Activated CD4-positive, CD25-positive, alpha-beta regulatory T cell treated with anti-CD3 and anti-CD28 coated beads, Interleukin-2, amount 50 U/mL, for 24 hours (primary cell): ENCODE data around the gene MYORG.
"Not testable (repeated sequence)": the region's sequence is repeated elsewhere in the genome, so short reads cannot be mapped to it uniquely, and the experiment has no call there.

ENCODE experiments used
- ATAC-seq, 2 donors: fragments of 150-1000 bp; cut with Tn5 transposase; one replicate each; pipeline ENCODE4 v1.10.0; 2021; ENCODE audit warnings: mild to moderate bottlenecking in 1 of 2, moderate library complexity in 1 of 2

MYORG gene

DNA sequence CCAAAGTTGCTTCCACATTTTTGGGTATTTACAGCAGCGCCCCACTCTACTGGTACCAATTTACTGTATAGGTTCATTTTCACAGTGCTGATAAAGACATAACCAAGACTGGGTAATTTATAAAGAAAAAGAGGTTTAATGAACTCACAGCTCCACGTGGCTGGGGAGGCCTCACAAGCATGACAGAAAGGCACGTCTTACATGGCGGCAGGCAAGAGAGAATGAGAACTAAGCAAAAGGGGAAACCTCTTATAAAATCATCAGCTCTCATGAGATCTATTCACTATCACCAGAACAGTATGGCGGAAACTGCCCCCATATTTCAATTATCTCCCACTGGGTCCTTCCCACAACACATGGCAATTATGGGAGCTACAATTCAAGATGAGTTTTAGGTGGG lies 7.9 kb downstream of the MYORG start:
- ATAC-seq: not testable (repeated sequence)

- not testable (repeated sequence) for ATAC-seq
Observed at GRCh38 chr9:34367751-34368410, 8.8 kb downstream of the MYORG start.

- no peak for ATAC-seq
Observed at GRCh38 chr9:34366365-34366764, 10.3 kb downstream of the MYORG start.

GRCh38 chr9:34365282-34365681 lies 11.4 kb downstream of the MYORG start:
- no peak for ATAC-seq

- ATAC-seq: no peak
Observed at GRCh38 chr9:34363619-34364351, 12.9 kb downstream of the MYORG start.

- ATAC-seq: no peak
Observed at GRCh38 chr9:34362614-34363214, 14.0 kb downstream of the MYORG start.

DNA sequence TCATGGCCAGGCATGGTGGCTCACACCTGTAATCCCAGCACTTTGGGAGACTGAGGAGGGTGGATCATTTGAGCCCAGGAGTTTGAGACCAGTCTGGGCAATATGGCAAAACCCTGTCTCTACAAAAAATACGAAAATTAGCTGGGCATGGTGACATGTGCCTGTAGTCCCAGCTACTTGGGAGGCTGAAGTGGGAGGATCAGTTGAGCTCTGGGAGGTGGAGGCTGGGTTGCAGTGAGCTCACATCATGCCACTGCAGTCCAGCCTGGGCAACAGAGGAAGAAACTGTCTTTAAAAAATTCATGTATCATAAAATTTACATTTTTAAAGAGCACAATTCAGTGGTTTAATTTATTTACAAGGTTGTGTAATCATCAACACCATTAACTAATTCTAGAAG lies 23.7 kb downstream of the MYORG start:
- ATAC-seq: not testable (repeated sequence)

GRCh38 chr9:34352122-34352652 lies 24.5 kb downstream of the MYORG start:
- ATAC-seq: not testable (repeated sequence)

GRCh38 chr9:34349324-34349723 lies 27.4 kb downstream of the MYORG start:
- no peak for ATAC-seq

DNA sequence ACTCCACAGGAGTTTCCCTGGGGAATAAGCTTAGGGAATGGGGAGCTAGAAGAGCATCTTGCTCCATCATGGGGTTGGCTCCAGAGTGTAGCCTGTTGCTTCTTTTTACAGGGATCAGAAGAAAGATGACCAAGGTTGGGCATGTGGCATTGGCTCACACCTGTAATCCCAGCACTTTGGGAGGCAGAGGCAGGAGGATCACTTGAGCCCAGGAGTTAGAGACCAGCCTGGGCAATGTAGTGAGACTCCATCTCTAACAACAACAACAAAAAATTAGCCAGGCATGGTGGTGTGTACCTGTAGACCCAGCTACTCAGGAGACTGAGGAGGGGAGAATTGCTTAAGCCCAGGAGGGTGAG lies 28.9 kb downstream of the MYORG start:
- ATAC-seq: no peak

DNA sequence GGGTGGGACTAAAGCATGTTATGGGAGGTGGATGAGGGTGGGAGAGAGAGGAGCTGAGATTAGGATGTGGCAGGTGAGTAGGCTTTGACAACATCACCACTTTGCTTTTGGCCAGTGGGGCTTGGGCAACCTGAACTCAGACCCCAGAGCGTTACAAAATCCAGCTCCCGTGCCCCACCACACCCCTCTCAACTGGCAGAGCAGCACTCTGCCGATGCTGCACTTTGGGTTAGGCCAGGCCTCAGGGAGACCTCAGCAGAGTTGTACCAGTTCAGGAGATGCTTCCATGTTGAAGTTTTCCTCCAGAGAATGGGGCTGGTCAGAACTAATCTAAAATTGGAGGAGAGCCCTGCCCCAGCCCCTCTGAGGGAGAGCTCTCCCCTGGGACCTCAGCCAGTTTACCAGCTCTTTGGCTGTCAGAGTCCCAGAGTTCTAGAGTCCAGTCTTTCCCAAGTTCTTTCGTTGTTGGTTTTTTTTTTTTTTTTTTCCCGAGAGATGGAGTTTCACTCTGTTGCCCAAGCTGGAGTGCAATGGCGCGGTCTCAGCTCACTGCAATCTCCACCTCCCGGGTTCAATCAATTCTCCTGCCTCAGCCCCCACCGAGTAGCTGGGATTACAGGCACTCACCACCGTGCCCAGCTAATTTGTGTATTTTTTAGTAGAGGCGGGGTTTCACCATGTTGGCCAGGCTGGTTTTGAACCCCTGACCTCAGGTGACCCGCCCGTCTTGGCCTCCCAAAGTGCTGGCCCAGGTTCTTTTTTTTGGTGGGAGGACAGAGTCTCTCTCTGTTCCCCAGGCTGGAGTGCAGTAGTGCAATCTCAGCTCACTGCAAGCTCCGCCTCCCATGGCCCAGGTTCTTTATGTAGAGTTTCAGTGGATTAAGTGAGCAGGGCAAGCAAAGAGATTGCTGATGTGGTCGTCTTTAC lies 29.6 kb downstream of the MYORG start:
- no peak for ATAC-seq

DNA sequence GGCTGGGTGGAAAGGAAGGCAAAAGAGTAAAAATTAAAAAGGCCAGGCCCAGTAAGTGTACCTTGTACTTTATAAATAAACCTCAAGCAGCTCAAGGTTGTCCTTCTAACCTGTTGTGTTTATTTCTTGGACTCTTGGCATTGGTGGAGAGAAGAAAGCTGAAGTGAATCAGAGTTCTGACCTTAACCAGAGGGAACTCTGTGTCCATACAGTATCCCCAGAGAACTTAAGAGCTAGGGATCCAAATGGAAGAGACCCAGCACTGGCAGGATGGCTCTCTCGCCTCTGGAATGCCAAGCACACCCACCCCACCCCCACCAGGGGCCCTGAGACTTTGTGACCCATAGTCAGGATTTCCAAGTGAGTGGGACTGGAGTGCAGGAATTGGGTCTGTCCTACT lies 33.1 kb downstream of the MYORG start:
- ATAC-seq: no peak

- ATAC-seq: no peak
Observed at GRCh38 chr9:34343090-34343489, 33.6 kb downstream of the MYORG start.

DNA sequence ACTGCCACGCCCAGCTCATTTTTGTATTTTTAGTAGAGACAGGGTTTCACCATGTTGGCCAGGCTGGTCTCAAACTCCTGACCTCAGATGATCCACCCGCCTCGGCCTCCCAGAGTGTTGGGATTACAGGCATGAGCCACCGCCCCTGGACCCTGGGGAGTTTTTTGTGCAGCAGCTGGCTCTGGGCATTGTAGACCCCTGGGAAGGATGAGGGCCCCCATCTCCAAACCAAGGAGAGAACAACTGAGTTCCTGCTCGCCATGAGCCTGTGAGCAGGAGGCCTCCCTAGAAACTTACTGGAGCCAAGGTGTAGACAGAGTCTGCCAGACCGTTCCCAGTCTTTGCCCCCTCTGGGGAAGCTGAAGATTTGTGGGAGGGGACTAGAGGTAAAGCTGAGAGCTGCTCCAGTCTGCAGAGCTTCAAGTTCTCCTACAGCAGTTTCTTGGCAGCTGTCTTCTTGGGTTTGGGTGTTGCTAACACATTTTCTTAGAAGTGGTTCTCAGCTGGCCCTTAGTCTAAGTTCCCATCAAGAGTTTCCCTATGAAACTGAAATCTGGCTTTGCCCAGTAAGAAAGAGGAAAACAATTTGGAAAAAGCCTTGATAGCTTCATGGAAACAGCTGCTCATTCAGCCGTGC lies 34.9 kb downstream of the MYORG start:
- ATAC-seq: no peak

GRCh38 chr9:34338665-34339385 lies 37.9 kb downstream of the MYORG start:
- ATAC-seq: no peak

GRCh38 chr9:34338079-34338478 lies 38.6 kb downstream of the MYORG start:
- not testable (repeated sequence) for ATAC-seq

DNA sequence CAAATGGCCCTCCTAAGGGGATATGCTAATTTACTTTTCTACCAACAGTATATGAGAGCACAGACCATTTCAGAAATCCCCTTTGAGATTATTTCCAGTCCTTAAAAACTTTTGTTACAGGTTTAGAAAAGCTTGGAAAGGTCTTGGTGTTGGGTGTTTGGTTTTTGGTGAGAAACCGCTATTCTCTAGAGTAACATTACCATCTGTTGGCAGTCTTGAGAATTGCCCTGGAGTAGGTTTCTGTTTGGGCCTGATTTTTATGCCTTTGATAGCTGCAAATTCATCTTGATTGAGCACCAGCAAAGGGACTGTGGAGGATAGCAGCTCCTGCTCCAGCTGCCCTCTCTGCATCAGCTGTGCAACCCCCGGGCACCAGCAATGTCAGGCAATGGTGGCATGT lies 39.3 kb downstream of the MYORG start:
- ATAC-seq: no peak

- ATAC-seq: no peak
Observed at GRCh38 chr9:34335376-34335775, 41.3 kb downstream of the MYORG start.

GRCh38 chr9:34334916-34335315 lies 41.8 kb downstream of the MYORG start:
- ATAC-seq: no peak

DNA sequence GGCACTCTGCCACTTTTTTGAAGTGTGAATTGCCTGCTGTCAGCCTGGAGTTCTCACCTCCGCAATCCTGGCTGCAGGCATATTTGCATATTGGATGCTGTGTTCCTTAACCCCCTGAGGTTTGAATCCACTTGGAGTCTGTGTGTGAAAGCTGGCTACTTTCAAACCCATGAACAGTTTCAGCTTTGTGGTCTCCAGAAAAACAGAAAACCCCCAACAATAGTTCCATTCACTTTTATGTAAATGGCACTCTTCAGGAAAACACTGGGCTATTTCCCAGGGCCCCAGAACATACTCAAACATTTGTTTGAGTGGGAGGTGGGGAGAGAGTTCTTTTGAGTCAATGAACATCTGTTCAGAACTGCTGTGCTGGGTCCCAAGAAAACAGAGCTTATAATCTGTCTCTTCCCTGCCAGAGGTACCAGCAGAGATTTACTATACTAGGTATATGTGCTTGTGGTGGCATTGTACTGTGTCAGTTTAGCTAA lies 42.3 kb downstream of the MYORG start:
- no peak for ATAC-seq

GRCh38 chr9:34333836-34334235 lies 42.9 kb downstream of the MYORG start:
- no peak for ATAC-seq
